ENCODE data around the gene AK1. TPM values are rescaled to one million over a fixed set of nuclear protein-coding genes. Genes with fewer than 3 reads are reported as not detected.

AK1 gene
- total and polyA plus RNA-seq, 2 donors (not counting 3 experiments of a cell fraction or from before 2014, with no cell fraction given) = 115 to 148 TPM

- Histone ChIP-seq H3K36me3 (ENCODE audit: control insufficient read depth in 2 of 2, extremely low read depth in 1 of 2, insufficient read depth in 2 of 2, low read length in 2 of 2) (peaks cover 25 to 27% of the 10 kb centered on the region in 2 experiments), H3K9me1 (replicated peaks; ENCODE audit: control insufficient read depth, extremely low read depth, insufficient read depth, low read length) (no peaks in the 10 kb centered on the region), H3K4me1 (ENCODE audit: control insufficient read depth, extremely low read depth, insufficient read depth, low read length) (peaks cover 85% of the 10 kb centered on the region), H2AFZ (ENCODE audit: low read depth, low read length) (no peak overlapping the region), H3K79me2 (ENCODE audit: control insufficient read depth, insufficient read depth, low read length) (peaks cover 82% of the 10 kb centered on the region), H3K27ac (ENCODE audit: insufficient read depth, low read depth, low read length) (peak overlapping the region; percentile 99), H3K9me3 (replicated peaks; ENCODE audit: control insufficient read depth, insufficient read depth, low read length) (no peaks in the 10 kb centered on the region), H3K4me3 (replicated peaks in 1 of 3; ENCODE audit: insufficient read depth in 1 of 3, low read depth in 1 of 3, low read length in 3 of 3) (no peak overlapping the region), H3K9ac (replicated peaks; ENCODE audit: extremely low read depth, insufficient read depth, low read length) (peak overlapping the region; percentile 1), H3K27me3 (ENCODE audit: control insufficient read depth in 2 of 2, insufficient read depth in 2 of 2, low read length in 2 of 2) (no peaks in the 10 kb centered on the region), H3K4me2 (ENCODE audit: insufficient read depth, low read length) (no peak overlapping the region), H4K20me1 (replicated peaks; ENCODE audit: control insufficient read depth, extremely low read depth, insufficient read depth, low read length) (no peaks in the 10 kb centered on the region)
- DNase-seq (ENCODE audit: low read depth, low spot score) (no peak), FAIRE-seq (peak; percentile 42)
- dilution Hi-C loops (cut with MboI; ENCODE audit: extremely low pct_ligation_motif_present, low sequenced_read_pairs) (no loop called here), intact Hi-C loops (cut with micrococcal nuclease) (no loop called here)
- TF ChIP-seq POLR2AphosphoS5 (IDR thresholded peaks at IDR 0.05; ENCODE audit: insufficient read depth, low read depth, low read length) (no peak), JUN (IDR thresholded peaks at IDR 0.05; ENCODE audit: borderline replicate concordance, insufficient read depth, insufficient read length, low read depth) (no peak), POLR2A (IDR thresholded peaks at IDR 0.05; ENCODE audit: low read depth, low read length) (peak; percentile 5), MYC (IDR thresholded peaks at IDR 0.05; ENCODE audit: low read depth, low read length) (no peak), EZH2 (IDR thresholded peaks at IDR 0.05; ENCODE audit: borderline replicate concordance, low read depth, low read length, severe bottlenecking) (no peak)
- POLR2A ChIA-PET = no interaction called here
- BruUV-seq (replicated peaks) = no TSS peak
- CTCF ChIA-PET = interaction anchor here (1.1 to 6.7 kb wide), 3 partner anchors 13 to 26 kb away, joined by 3 to 42 read pairs (median 4); partner anchors contain the start of gene ENG
These were observed 36.2 kb downstream of the AK1 start for GRCh38 chr9:127841087-127841835.

GRCh38 chr9:127838375-127839078 is 38.9 kb downstream of the AK1 start:
- intact Hi-C loops (cut with micrococcal nuclease) (loop anchor here (1.0 to 2.0 kb wide), 5 partner anchors 8 to 68 kb away; partner anchors contain the start of gene ENG), dilution Hi-C loops (cut with MboI; ENCODE audit: extremely low pct_ligation_motif_present, low sequenced_read_pairs) (no loop called here)
- DNase-seq (ENCODE audit: low read depth, low spot score) (peak; percentile 97), FAIRE-seq (peak; percentile 100)
- no peak overlapping the region for H2AFZ ChIP-seq (ENCODE audit: low read depth, low read length)
- peak; percentile 23 for TF ChIP-seq MYC (IDR thresholded peaks at IDR 0.05; ENCODE audit: low read depth, low read length)
- TF ChIP-seq POLR2AphosphoS5 (IDR thresholded peaks at IDR 0.05; ENCODE audit: insufficient read depth, low read depth, low read length) = peak; percentile 94
- peak; percentile 76 for TF ChIP-seq POLR2A (IDR thresholded peaks at IDR 0.05; ENCODE audit: low read depth, low read length)
- TF ChIP-seq FOS (IDR thresholded peaks at IDR 0.05; ENCODE audit: borderline replicate concordance, insufficient read depth, low read length) = peak; percentile 96
- peak; percentile 47 for TF ChIP-seq GATA2 (IDR thresholded peaks at IDR 0.05; ENCODE audit: insufficient read depth, insufficient read length, low read depth, low read length)
- no peak for TF ChIP-seq EZH2 (IDR thresholded peaks at IDR 0.05; ENCODE audit: borderline replicate concordance, low read depth, low read length, severe bottlenecking)
- TF ChIP-seq JUN (IDR thresholded peaks at IDR 0.05; ENCODE audit: borderline replicate concordance, insufficient read depth, insufficient read length, low read depth) = peak; percentile 60
- TF ChIP-seq CTCF (IDR thresholded peaks at IDR 0.05; ENCODE audit: extremely low read depth in 1 of 2, insufficient read depth in 1 of 2, low read depth in 1 of 2, low read length in 2 of 2) = no peak
- H3K4me2 ChIP-seq (ENCODE audit: insufficient read depth, low read length) = peak overlapping the region; percentile 51
- peaks cover 86% of the 10 kb centered on the region for H3K79me2 ChIP-seq (ENCODE audit: control insufficient read depth, insufficient read depth, low read length)
- peak overlapping the region; percentile 87 for H3K9ac ChIP-seq (replicated peaks; ENCODE audit: extremely low read depth, insufficient read depth, low read length)
- H3K9me1 ChIP-seq (replicated peaks; ENCODE audit: control insufficient read depth, extremely low read depth, insufficient read depth, low read length) = no peaks in the 10 kb centered on the region
- CTCF ChIA-PET = interaction anchor here (0.7 to 6.7 kb wide), 8 partner anchors 9 to 104 kb away, joined by 3 to 42 read pairs (median 8); partner anchors contain the start of genes ENG and TOR2A
- H3K9me3 ChIP-seq (replicated peaks; ENCODE audit: control insufficient read depth, insufficient read depth, low read length) = no peaks in the 10 kb centered on the region
- H3K36me3 ChIP-seq (ENCODE audit: control insufficient read depth in 2 of 2, extremely low read depth in 1 of 2, insufficient read depth in 2 of 2, low read length in 2 of 2) = peaks cover 25 to 30% of the 10 kb centered on the region in 2 experiments
- H3K4me3 ChIP-seq (replicated peaks in 1 of 3; ENCODE audit: insufficient read depth in 1 of 3, low read depth in 1 of 3, low read length in 3 of 3) = no peak overlapping the region
- no peaks in the 10 kb centered on the region for H4K20me1 ChIP-seq (replicated peaks; ENCODE audit: control insufficient read depth, extremely low read depth, insufficient read depth, low read length)
- no TSS peak for BruUV-seq (replicated peaks)
- peaks cover 74% of the 10 kb centered on the region for H3K4me1 ChIP-seq (ENCODE audit: control insufficient read depth, extremely low read depth, insufficient read depth, low read length)
- POLR2A ChIA-PET = interaction anchor here (0.7 to 3.1 kb wide), 5 partner anchors 8 to 67 kb away, joined by 3 to 14 read pairs (median 4); partner anchors contain the start of gene ENG
- peak overlapping the region; percentile 99 for H3K27ac ChIP-seq (ENCODE audit: insufficient read depth, low read depth, low read length)
- H3K27me3 ChIP-seq (ENCODE audit: control insufficient read depth in 2 of 2, insufficient read depth in 2 of 2, low read length in 2 of 2) = no peaks in the 10 kb centered on the region

Data from endothelial cell of umbilical vein (primary cell).